GM23338 (cell line): ENCODE data around the gene MEIS3. TPM values are rescaled to one million over a fixed set of nuclear protein-coding genes. Genes with fewer than 3 reads are reported as not detected.
A peak's percentile ranks its signal among the peaks of the same experiment; 100 is the strongest.

Experiments used
- ATAC-seq: fragments of 200-7000 bp; cut with Tn5 transposase; 3 replicates; pipeline ENCODE4 v1.9.1; 2020
- DNase-seq: peaks from one replicate; pipeline ENCODE4 v3.0.0-alpha.2; 2015; ENCODE audit warnings: low spot score
- H2AFZ ChIP-seq: fragments of 200-600 bp; sonication (generic); 2 replicates; pipeline ENCODE4 v1.8.0; 2016; ENCODE audit warnings: antibody characterized with exemption, mild to moderate bottlenecking, moderate library complexity
- H3F3A ChIP-seq: fragments of 200-600 bp; sonication (generic); replicated peaks from 2 replicates; pipeline ENCODE4 v1.8.0; 2017; ENCODE audit warnings: antibody characterized with exemption, mixed run types, low read depth
- H3K27ac ChIP-seq: fragments of 200-600 bp; sonication (generic); 2 replicates; pipeline ENCODE4 v1.6.1; 2016; ENCODE audit warnings: low read depth
- H3K27me3 ChIP-seq: fragments of 200-600 bp; sonication (generic); 2 replicates; pipeline ENCODE4 v1.8.0; 2016; ENCODE audit warnings: mild to moderate bottlenecking, mixed run types, moderate library complexity; ENCODE audit not compliant: insufficient read depth
- H3K36me3 ChIP-seq: fragments of 200-600 bp; sonication (generic); 2 replicates; pipeline ENCODE4 v1.8.0; 2016; ENCODE audit warnings: mild to moderate bottlenecking; ENCODE audit not compliant: insufficient read depth
- H3K4me1 ChIP-seq: fragments of 200-600 bp; sonication (generic); 2 replicates; pipeline ENCODE4 v1.8.0; 2016; ENCODE audit warnings: mild to moderate bottlenecking, moderate library complexity; ENCODE audit not compliant: insufficient read depth
- H3K4me2 ChIP-seq: fragments of 200-600 bp; sonication (generic); 2 replicates; pipeline ENCODE4 v1.7.1; 2017; ENCODE audit warnings: mixed run types
- H3K4me3 ChIP-seq: fragments of 200-600 bp; sonication (generic); 2 replicates; pipeline ENCODE4 v1.6.1; 2016; ENCODE audit warnings: mixed run types
- H3K79me2 ChIP-seq: fragments of 200-600 bp; sonication (generic); replicated peaks from 2 replicates; pipeline ENCODE4 v1.8.0; 2017; ENCODE audit warnings: mild to moderate bottlenecking; ENCODE audit not compliant: insufficient read depth
- H3K9me2 ChIP-seq: fragments of 200-600 bp; sonication (generic); 2 replicates; pipeline ENCODE4 v1.8.0; 2017; ENCODE audit not compliant: insufficient read depth
- H4K20me1 ChIP-seq: fragments of 200-600 bp; sonication (generic); replicated peaks from 2 replicates; pipeline ENCODE4 v1.8.0; 2017; ENCODE audit warnings: mild to moderate bottlenecking; ENCODE audit not compliant: insufficient read depth
- H3K27ac Mint-ChIP-seq: 2 replicates; pipeline ENCODE4 v1.8.0; 2020; ENCODE audit warnings: inconsistent platforms, mild to moderate bottlenecking, moderate library complexity, mixed read lengths
- H3K27me3 Mint-ChIP-seq: 3 replicates; pipeline ENCODE4 v1.8.0; 2022; ENCODE audit warnings: low read depth, mild to moderate bottlenecking, moderate library complexity, mixed read lengths, inconsistent platforms; ENCODE audit not compliant: insufficient read depth, poor library complexity
- H3K36me3 Mint-ChIP-seq: 3 replicates; pipeline ENCODE4 v1.8.0; 2021; ENCODE audit warnings: low read depth, mild to moderate bottlenecking, inconsistent platforms, moderate library complexity, mixed read lengths
- H3K4me1 Mint-ChIP-seq: 3 replicates; pipeline ENCODE4 v1.8.0; 2020; ENCODE audit warnings: mild to moderate bottlenecking, inconsistent platforms, mixed read lengths
- H3K4me3 Mint-ChIP-seq: 3 replicates; pipeline ENCODE4 v1.8.0; 2021; ENCODE audit warnings: moderate library complexity, mild to moderate bottlenecking, inconsistent platforms, mixed read lengths
- H3K9me3 Mint-ChIP-seq: 3 replicates; pipeline ENCODE4 v1.8.0; 2020; ENCODE audit warnings: moderate library complexity, mild to moderate bottlenecking, inconsistent platforms, mixed read lengths
- CREB1 ChIP-seq: fragments of 250-450 bp; sonication (Bioruptor Pico); IDR thresholded peaks from 2 replicates; pipeline ENCODE4 v1.5.0; 2020; ENCODE audit warnings: low read depth, mild to moderate bottlenecking, moderate library complexity
- CTCF ChIP-seq, 2 experiments: fragments of 200-600 bp in 1 of 2; sonication (generic) in 1 of 2; conservative IDR thresholded peaks; 2 replicates each; pipeline versions ENCODE4 v1.5.1 to v1.6.1; 2016 to 2017; ENCODE audit warnings: antibody characterized with exemption in 2 of 2, low read depth in 2 of 2, mild to moderate bottlenecking in 2 of 2, moderate library complexity in 1 of 2
- ETS1 ChIP-seq: IDR thresholded peaks from 2 replicates; pipeline ENCODE4 v1.6.1; 2016; ENCODE audit warnings: antibody characterized with exemption
- EZH2 ChIP-seq: fragments of 200-600 bp; sonication (generic); IDR thresholded peaks from one replicate; pipeline ENCODE4 v1.8.0; 2017; ENCODE audit warnings: antibody characterized with exemption, mild to moderate bottlenecking, low read depth; ENCODE audit not compliant: unreplicated experiment
- EZH2phosphoT487 ChIP-seq: fragments of 200-600 bp; sonication (generic); IDR thresholded peaks from one replicate; pipeline ENCODE4 v1.8.1; 2018; ENCODE audit warnings: antibody characterized with exemption; ENCODE audit not compliant: unreplicated experiment
- JUNB ChIP-seq: IDR thresholded peaks from one replicate; pipeline ENCODE4 v1.6.1; 2016; ENCODE audit warnings: antibody characterized with exemption; ENCODE audit not compliant: unreplicated experiment
- NANOG ChIP-seq: IDR thresholded peaks from 2 replicates; pipeline ENCODE4 v1.6.1; 2016; ENCODE audit warnings: antibody characterized with exemption, borderline replicate concordance
- POLR2AphosphoS5 ChIP-seq: IDR thresholded peaks from 2 replicates; pipeline ENCODE4 v1.6.1; 2016; ENCODE audit warnings: antibody characterized with exemption, low read depth
- STAT1 ChIP-seq: IDR thresholded peaks from one replicate; pipeline ENCODE4 v1.6.1; 2016; ENCODE audit warnings: antibody characterized with exemption; ENCODE audit not compliant: unreplicated experiment
- ZNF114 ChIP-seq: fragments of 250-450 bp; sonication (Bioruptor Pico); IDR thresholded peaks from 2 replicates; pipeline ENCODE4 v1.5.0; 2020; ENCODE audit warnings: mild to moderate bottlenecking, moderate library complexity
- ZNF331 ChIP-seq: fragments of 250-450 bp; sonication (Bioruptor Pico); IDR thresholded peaks from 2 replicates; pipeline ENCODE4 v1.5.0; 2020; ENCODE audit warnings: low read depth, mild to moderate bottlenecking, moderate library complexity
- polyA plus RNA-seq: library from polyadenylated mRNA; unstranded; fragments of >200 nt; fragmentation: Nextera tagmentation; extraction: Ambion mirVana; gene quantifications from 2 replicates; pipeline ENCODE4 v1.2.1, GENCODE V29; 2016
- total RNA-seq: library from RNA; depleted of rRNA; stranded (reverse); fragments of >200 nt; shearing (Covaris generic); gene quantifications from 2 replicates; pipeline ENCODE4 v1.2.3, GENCODE V29; 2014
- TF ChIP-seq, protein P1 (sequence below): fragments of 250-450 bp; sonication (Bioruptor Pico); IDR thresholded peaks from 2 replicates; pipeline ENCODE4 v1.5.0; 2020; ENCODE audit warnings: mild to moderate bottlenecking, moderate library complexity
- TF ChIP-seq, protein P2 (sequence below): IDR thresholded peaks from one replicate; pipeline ENCODE4 v1.6.1; 2018; ENCODE audit warnings: antibody characterized with exemption; ENCODE audit not compliant: unreplicated experiment

MEIS3 gene
- total and polyA plus RNA-seq, 2 experiments from 2014 or later: 20.6 to 33.7 TPM

DNA sequence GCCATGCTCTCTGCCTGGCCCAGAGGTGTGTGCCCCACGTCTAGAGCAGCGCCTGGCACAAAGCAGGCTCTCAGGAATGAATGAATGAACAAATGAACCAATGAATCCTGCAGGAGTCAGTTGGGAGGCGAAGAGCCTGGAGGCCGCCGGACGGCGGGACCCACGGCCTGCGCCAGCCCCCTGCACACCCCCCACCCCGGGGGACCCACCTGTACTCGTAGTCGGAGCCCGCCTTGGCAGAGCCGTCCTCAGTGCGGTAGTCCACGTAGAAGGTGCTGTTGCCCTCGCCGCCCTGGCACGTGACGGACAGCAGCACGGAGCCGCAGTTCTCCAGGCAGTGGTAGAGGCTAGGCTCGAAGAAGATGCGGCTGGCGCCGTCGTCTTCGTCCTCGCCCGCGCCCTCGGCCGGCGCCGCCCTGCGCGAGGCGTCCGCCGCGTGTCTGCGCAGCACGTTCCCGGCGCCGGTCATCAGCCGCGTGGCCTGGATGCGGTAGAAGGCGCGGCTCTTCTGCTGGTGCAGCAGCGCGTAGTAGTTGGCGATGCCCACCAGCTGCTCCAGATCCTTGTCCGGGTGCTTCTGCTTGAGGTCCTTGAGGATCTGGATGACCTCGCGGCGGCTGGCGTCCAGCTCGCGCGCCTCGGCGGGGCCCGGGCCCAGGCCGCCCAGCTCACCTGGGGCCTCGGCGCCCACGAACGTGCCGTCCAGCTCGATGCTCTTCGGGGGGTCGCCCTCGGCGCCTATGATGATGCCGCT lies 37.6 kb upstream of the MEIS3 start:
- Histone ChIP-seq H4K20me1 (0 out of 2 replicates have a peak, but pooled peaks cover 4% of the 10 kb centered on the region), H3K27ac (no peak overlapping the region), H3K4me2 (peak overlapping the region; percentile 77), H3F3A (0 out of 2 replicates have a peak, but pooled peaks cover 5% of the 10 kb centered on the region), H3K4me1 (peaks cover 3% of the 10 kb centered on the region; the same call in 1 of the 2 replicates), H3K27me3 (peaks cover 41% of the 10 kb centered on the region), H3K4me3 (peak overlapping the region; percentile 49), H3K9me2 (no peaks in the 10 kb centered on the region), H2AFZ (no peak overlapping the region; the same call in 1 of the 2 replicates), H3K79me2 (no peaks in the 10 kb centered on the region), H3K36me3 (no peaks in the 10 kb centered on the region; the same call in 1 of the 2 replicates)
- TF ChIP-seq, protein P1, sequence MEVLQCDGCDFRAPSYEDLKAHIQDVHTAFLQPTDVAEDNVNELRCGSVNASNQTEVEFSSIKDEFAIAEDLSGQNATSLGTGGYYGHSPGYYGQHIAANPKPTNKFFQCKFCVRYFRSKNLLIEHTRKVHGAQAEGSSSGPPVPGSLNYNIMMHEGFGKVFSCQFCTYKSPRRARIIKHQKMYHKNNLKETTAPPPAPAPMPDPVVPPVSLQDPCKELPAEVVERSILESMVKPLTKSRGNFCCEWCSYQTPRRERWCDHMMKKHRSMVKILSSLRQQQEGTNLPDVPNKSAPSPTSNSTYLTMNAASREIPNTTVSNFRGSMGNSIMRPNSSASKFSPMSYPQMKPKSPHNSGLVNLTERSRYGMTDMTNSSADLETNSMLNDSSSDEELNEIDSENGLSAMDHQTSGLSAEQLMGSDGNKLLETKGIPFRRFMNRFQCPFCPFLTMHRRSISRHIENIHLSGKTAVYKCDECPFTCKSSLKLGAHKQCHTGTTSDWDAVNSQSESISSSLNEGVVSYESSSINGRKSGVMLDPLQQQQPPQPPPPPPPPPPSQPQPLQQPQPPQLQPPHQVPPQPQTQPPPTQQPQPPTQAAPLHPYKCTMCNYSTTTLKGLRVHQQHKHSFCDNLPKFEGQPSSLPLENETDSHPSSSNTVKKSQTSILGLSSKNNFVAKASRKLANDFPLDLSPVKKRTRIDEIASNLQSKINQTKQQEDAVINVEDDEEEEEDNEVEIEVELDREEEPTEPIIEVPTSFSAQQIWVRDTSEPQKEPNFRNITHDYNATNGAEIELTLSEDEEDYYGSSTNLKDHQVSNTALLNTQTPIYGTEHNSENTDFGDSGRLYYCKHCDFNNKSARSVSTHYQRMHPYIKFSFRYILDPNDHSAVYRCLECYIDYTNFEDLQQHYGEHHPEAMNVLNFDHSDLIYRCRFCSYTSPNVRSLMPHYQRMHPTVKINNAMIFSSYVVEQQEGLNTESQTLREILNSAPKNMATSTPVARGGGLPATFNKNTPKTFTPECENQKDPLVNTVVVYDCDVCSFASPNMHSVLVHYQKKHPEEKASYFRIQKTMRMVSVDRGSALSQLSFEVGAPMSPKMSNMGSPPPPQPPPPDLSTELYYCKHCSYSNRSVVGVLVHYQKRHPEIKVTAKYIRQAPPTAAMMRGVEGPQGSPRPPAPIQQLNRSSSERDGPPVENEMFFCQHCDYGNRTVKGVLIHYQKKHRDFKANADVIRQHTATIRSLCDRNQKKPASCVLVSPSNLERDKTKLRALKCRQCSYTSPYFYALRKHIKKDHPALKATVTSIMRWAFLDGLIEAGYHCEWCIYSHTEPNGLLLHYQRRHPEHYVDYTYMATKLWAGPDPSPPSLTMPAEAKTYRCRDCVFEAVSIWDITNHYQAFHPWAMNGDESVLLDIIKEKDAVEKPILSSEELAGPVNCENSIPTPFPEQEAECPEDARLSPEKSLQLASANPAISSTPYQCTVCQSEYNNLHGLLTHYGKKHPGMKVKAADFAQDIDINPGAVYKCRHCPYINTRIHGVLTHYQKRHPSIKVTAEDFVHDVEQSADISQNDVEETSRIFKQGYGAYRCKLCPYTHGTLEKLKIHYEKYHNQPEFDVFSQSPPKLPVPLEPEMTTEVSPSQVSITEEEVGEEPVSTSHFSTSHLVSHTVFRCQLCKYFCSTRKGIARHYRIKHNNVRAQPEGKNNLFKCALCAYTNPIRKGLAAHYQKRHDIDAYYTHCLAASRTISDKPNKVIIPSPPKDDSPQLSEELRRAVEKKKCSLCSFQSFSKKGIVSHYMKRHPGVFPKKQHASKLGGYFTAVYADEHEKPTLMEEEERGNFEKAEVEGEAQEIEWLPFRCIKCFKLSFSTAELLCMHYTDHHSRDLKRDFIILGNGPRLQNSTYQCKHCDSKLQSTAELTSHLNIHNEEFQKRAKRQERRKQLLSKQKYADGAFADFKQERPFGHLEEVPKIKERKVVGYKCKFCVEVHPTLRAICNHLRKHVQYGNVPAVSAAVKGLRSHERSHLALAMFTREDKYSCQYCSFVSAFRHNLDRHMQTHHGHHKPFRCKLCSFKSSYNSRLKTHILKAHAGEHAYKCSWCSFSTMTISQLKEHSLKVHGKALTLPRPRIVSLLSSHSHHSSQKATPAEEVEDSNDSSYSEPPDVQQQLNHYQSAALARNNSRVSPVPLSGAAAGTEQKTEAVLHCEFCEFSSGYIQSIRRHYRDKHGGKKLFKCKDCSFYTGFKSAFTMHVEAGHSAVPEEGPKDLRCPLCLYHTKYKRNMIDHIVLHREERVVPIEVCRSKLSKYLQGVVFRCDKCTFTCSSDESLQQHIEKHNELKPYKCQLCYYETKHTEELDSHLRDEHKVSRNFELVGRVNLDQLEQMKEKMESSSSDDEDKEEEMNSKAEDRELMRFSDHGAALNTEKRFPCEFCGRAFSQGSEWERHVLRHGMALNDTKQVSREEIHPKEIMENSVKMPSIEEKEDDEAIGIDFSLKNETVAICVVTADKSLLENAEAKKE (CRISPR knock-in tag): no peak
- TF ChIP-seq JUNB (no peak), EZH2phosphoT487 (no peak), ETS1 (no peak), EZH2 (no peak), NANOG (no peak), STAT1 (no peak), CTCF (conservative IDR thresholded peaks at IDR 0.05; ENCODE audit: low read depth in 2 of 2) (no peak), POLR2AphosphoS5 (no peak), ZNF114 (CRISPR knock-in tag) (no peak), ZNF331 (CRISPR knock-in tag) (no peak), CREB1 (CRISPR knock-in tag) (no peak)
- TF ChIP-seq, protein P2, sequence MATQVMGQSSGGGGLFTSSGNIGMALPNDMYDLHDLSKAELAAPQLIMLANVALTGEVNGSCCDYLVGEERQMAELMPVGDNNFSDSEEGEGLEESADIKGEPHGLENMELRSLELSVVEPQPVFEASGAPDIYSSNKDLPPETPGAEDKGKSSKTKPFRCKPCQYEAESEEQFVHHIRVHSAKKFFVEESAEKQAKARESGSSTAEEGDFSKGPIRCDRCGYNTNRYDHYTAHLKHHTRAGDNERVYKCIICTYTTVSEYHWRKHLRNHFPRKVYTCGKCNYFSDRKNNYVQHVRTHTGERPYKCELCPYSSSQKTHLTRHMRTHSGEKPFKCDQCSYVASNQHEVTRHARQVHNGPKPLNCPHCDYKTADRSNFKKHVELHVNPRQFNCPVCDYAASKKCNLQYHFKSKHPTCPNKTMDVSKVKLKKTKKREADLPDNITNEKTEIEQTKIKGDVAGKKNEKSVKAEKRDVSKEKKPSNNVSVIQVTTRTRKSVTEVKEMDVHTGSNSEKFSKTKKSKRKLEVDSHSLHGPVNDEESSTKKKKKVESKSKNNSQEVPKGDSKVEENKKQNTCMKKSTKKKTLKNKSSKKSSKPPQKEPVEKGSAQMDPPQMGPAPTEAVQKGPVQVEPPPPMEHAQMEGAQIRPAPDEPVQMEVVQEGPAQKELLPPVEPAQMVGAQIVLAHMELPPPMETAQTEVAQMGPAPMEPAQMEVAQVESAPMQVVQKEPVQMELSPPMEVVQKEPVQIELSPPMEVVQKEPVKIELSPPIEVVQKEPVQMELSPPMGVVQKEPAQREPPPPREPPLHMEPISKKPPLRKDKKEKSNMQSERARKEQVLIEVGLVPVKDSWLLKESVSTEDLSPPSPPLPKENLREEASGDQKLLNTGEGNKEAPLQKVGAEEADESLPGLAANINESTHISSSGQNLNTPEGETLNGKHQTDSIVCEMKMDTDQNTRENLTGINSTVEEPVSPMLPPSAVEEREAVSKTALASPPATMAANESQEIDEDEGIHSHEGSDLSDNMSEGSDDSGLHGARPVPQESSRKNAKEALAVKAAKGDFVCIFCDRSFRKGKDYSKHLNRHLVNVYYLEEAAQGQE: no peak
- Mint-ChIP-seq H3K27ac (no peak overlapping the region), H3K9me3 (no peaks in the 10 kb centered on the region), H3K27me3 (no peaks in the 10 kb centered on the region), H3K36me3 (peaks cover 19% of the 10 kb centered on the region), H3K4me1 (no peaks in the 10 kb centered on the region; the same call in 2 of the 3 replicates), H3K4me3 (no peak overlapping the region; the same call in 2 of the 3 replicates)
- peak; percentile 57 for ATAC-seq
- peak; percentile 50 for DNase-seq
